Measurements from ENCODE around the gene RASAL1.

RASAL1 gene

GRCh38 chr12:113055594-113056380 is 79.8 kb downstream of the RASAL1 start:
- no peak for DNase-seq

- no peak for DNase-seq
Observed at GRCh38 chr12:113054948-113055486, 80.5 kb downstream of the RASAL1 start.

- DNase-seq = no peak
Observed at GRCh38 chr12:113052326-113052725, 83.2 kb downstream of the RASAL1 start.

GRCh38 chr12:113051759-113052158 is 83.8 kb downstream of the RASAL1 start:
- no peak for DNase-seq

GRCh38 chr12:113050795-113051194 is 84.8 kb downstream of the RASAL1 start:
- no peak for DNase-seq

- DNase-seq = no peak
Observed at GRCh38 chr12:113049976-113050742, 85.4 kb downstream of the RASAL1 start.

Data from hippocampal formation (tissue), 2 donors.